ENCODE data around the gene PLCB1.
"Not testable (repeated sequence)": the region's sequence is repeated elsewhere in the genome, so short reads cannot be mapped to it uniquely, and the experiment has no call there.

DNA sequence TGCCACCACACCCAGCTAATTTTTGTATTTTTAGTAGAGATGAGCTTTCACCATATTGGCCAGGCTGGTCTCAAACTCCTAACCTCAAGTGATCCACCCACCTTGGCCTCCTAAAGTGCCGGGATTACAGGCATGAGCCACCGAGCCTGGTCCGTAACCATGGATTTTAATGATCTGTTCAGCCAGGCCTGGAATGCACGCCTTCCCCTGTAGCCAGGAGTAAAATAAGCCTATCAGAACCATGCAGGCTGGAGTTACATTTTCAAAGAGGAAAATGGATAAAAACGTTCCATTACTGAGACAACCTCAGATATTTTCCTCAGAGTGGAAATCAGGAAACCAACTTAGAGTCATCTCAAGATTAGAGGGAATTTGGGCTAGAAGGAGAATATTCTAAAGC, 304.9 kb downstream of the PLCB1 start:
- TF ChIP-seq CTCF (conservative IDR thresholded peaks at IDR 0.05 in 1 of 2, IDR thresholded peaks at IDR 0.05 in 1 of 2; ENCODE audit: extremely low read depth in 1 of 2, insufficient read depth in 1 of 2, low read depth in 1 of 2, low read length in 2 of 2); EZH2 (IDR thresholded peaks at IDR 0.05; ENCODE audit: borderline replicate concordance, low read length): not testable (repeated sequence)
